HEK293 (cell line): ENCODE data around the gene DDX31.

ENCODE experiments used
- CTCF ChIA-PET: fragments of 350-600 bp; formaldehyde crosslinking; extraction: SDS; loops from one replicate; lab custom pipeline; 2021; ENCODE audit warnings: antibody characterized with exemption; lab: Yijun Ruan, JAX
- POLR2A ChIA-PET: fragments of 300-600 bp; formaldehyde crosslinking; extraction: SDS; loops from one replicate; lab custom pipeline; 2020; ENCODE audit warnings: antibody characterized with exemption, inconsistent platforms; lab: Yijun Ruan, JAX
- H3K27ac ChIP-seq: fragments of 200-500 bp; sonication (Bioruptor generic); 2 replicates; pipeline ENCODE4 v1.5.1; 2014; ENCODE audit warnings: low read depth, low read length, control low read depth, inconsistent platforms; ENCODE audit errors: extremely low read depth
- H3K36me3 ChIP-seq, 2 experiments: fragments of 200-500 bp in 1 of 2; sonication (Bioruptor generic) in 1 of 2; 1 replicate in 1 of 2; 2 replicates in 1 of 2; pipeline ENCODE4 v1.5.1; 2014 to 2017; ENCODE audit warnings: inconsistent platforms in 2 of 2, low read length in 2 of 2; ENCODE audit not compliant: control insufficient read depth in 2 of 2, insufficient read depth in 1 of 2
- H3K4me1 ChIP-seq: fragments of 200-500 bp; sonication (Bioruptor generic); 2 replicates; pipeline ENCODE4 v1.5.1; 2014; ENCODE audit warnings: mild to moderate bottlenecking, low read length, inconsistent platforms; ENCODE audit not compliant: control insufficient read depth, insufficient read depth
- H3K4me3 ChIP-seq: 2 replicates; pipeline ENCODE4 v1.5.1; 2011; ENCODE audit warnings: low read depth, mild to moderate bottlenecking, control low read depth, low read length, moderate library complexity
- H3K9me3 ChIP-seq: fragments of 200-500 bp; sonication (Bioruptor generic); 2 replicates; pipeline ENCODE4 v1.5.1; 2014; ENCODE audit warnings: low read depth, low read length, inconsistent platforms; ENCODE audit not compliant: control insufficient read depth, insufficient read depth
- BCL11B ChIP-seq: fragments of 450-650 bp; formaldehyde crosslinking; IDR thresholded peaks from 2 replicates; pipeline ENCODE4 v1.5.1; 2016; ENCODE audit warnings: low read depth, missing biosample characterization, missing genetic modification characterization
- FEZF1 ChIP-seq: fragments of 450-650 bp; formaldehyde crosslinking; IDR thresholded peaks from 2 replicates; pipeline ENCODE4 v1.5.1; 2016; ENCODE audit warnings: missing biosample characterization, missing genetic modification characterization
- OSR2 ChIP-seq: fragments of 450-650 bp; formaldehyde crosslinking; IDR thresholded peaks from 2 replicates; pipeline ENCODE4 v1.5.1; 2016; ENCODE audit warnings: missing biosample characterization, missing genetic modification characterization
- ZBTB1 ChIP-seq: fragments of 450-650 bp; formaldehyde crosslinking; IDR thresholded peaks from 2 replicates; pipeline ENCODE4 v1.5.1; 2016; ENCODE audit warnings: missing biosample characterization, missing genetic modification characterization
- ZBTB7A ChIP-seq: fragments of 450-650 bp; formaldehyde crosslinking; IDR thresholded peaks from 2 replicates; pipeline ENCODE4 v1.5.1; 2016; ENCODE audit warnings: low read depth, missing biosample characterization, missing genetic modification characterization
- ZNF138 ChIP-seq: fragments of 450-650 bp; formaldehyde crosslinking; IDR thresholded peaks from 2 replicates; pipeline ENCODE4 v1.5.1; 2016; ENCODE audit warnings: missing biosample characterization, missing genetic modification characterization, borderline replicate concordance
- ZNF16 ChIP-seq: fragments of 450-650 bp; formaldehyde crosslinking; IDR thresholded peaks from 2 replicates; pipeline ENCODE4 v1.5.1; 2016; ENCODE audit warnings: low read depth, missing biosample characterization, missing genetic modification characterization
- ZNF175 ChIP-seq: fragments of 450-650 bp; formaldehyde crosslinking; IDR thresholded peaks from 2 replicates; pipeline ENCODE4 v1.5.1; 2016; ENCODE audit warnings: missing biosample characterization, missing genetic modification characterization
- ZNF350 ChIP-seq: fragments of 450-650 bp; formaldehyde crosslinking; IDR thresholded peaks from 2 replicates; pipeline ENCODE4 v1.5.0; 2017; ENCODE audit warnings: missing biosample characterization, mild to moderate bottlenecking, missing genetic modification characterization
- ZNF558 ChIP-seq: fragments of 450-650 bp; formaldehyde crosslinking; IDR thresholded peaks from 2 replicates; pipeline ENCODE4 v1.5.1; 2016; ENCODE audit warnings: missing biosample characterization, missing genetic modification characterization
- ZNF76 ChIP-seq: fragments of 450-650 bp; formaldehyde crosslinking; IDR thresholded peaks from 2 replicates; pipeline ENCODE4; 2016; ENCODE audit warnings: low read depth, missing biosample characterization, missing genetic modification characterization, borderline replicate concordance
- ZNF792 ChIP-seq: fragments of 450-650 bp; formaldehyde crosslinking; IDR thresholded peaks from 2 replicates; pipeline ENCODE4 v1.5.1; 2016; ENCODE audit warnings: missing biosample characterization, missing genetic modification characterization
- TF ChIP-seq, protein P1 (sequence below): fragments of 450-650 bp; formaldehyde crosslinking; IDR thresholded peaks from 2 replicates; pipeline ENCODE4 v1.5.1; 2016; ENCODE audit warnings: missing biosample characterization, missing genetic modification characterization
- TF ChIP-seq, protein P2 (sequence below): fragments of 450-650 bp; formaldehyde crosslinking; IDR thresholded peaks from 2 replicates; pipeline ENCODE4 v1.5.1; 2016; ENCODE audit warnings: missing biosample characterization, missing genetic modification characterization
- TF ChIP-seq, protein P3 (sequence below): fragments of 450-650 bp; formaldehyde crosslinking; IDR thresholded peaks from 2 replicates; pipeline ENCODE4 v1.5.1; 2016; ENCODE audit warnings: missing biosample characterization, missing genetic modification characterization
- TF ChIP-seq, protein P4 (sequence below): fragments of 450-650 bp; formaldehyde crosslinking; IDR thresholded peaks from 2 replicates; pipeline ENCODE4 v1.5.1; 2017; ENCODE audit warnings: missing biosample characterization, missing genetic modification characterization

Gene DDX31

DNA sequence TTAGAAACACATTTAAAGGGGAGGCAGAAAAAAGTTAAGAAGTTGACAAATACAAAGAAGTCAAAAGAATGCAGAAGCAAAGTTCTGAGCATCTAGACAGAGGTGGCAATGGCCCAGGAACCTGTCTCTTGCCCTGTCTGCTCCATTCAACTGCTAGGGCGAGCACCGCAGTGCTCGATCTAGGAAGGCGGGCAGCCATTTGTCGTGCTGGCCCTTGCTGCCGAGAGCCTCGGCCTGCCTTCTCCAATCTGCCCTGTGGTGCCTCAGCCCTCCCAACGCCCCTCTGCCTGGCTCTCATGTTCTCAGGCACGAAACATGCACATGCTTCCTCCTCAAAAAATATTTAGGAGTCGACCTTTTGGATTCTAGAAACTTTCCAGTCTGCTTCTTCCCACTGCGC, 42.2 kb downstream of the DDX31 start:
- TF ChIP-seq, protein P1, sequence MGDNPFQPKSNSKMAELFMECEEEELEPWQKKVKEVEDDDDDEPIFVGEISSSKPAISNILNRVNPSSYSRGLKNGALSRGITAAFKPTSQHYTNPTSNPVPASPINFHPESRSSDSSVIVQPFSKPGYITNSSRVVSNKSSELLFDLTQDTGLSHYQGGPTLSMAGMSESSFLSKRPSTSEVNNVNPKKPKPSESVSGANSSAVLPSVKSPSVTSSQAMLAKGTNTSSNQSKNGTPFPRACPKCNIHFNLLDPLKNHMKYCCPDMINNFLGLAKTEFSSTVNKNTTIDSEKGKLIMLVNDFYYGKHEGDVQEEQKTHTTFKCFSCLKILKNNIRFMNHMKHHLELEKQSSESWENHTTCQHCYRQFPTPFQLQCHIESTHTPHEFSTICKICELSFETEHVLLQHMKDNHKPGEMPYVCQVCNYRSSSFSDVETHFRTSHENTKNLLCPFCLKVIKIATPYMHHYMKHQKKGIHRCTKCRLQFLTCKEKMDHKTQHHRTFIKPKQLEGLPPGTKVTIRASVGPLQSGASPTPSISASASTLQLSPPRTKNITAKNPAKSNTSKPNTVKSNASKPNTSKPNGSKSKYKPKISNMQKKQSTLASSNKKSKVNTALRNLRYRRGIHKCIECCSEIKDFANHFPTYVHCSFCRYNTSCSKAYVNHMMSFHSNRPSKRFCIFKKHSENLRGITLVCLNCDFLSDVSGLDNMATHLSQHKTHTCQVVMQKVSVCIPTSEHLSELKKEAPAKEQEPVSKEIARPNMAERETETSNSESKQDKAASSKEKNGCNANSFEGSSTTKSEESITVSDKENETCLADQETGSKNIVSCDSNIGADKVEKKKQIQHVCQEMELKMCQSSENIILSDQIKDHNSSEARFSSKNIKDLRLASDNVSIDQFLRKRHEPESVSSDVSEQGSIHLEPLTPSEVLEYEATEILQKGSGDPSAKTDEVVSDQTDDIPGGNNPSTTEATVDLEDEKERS (tag by site-specific recombination), result no peak
- Histone ChIP-seq H3K36me3 (peaks cover 3 to 66% of the 10 kb centered on the region in 2 experiments; a peak in 2 of 3 replicates), H3K4me1 (no peaks in the 10 kb centered on the region), H3K4me3 (no peak overlapping the region), H3K9me3 (no peaks in the 10 kb centered on the region), H3K27ac (no peak overlapping the region)
- ChIA-PET CTCF (no interaction called here), POLR2A (no interaction called here)

DNA sequence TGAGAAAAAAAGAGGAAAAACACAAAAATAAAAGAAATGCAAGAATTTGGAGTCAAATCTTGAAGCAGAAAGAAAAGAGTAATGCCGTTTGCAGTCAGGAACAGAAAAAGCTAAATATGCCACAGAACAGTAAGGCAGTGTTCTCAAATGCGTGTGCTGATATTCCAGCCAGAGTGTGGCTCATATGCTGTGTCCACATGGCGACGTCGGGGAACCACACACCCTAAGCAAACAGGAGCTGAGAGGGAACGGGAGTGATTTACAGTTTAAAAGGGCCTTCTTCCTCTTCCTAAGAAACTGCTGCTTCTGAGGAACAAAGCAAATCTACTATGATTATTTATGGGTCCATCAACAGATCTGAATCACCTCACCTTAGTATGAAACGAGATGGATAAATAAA, 42.7 kb downstream of the DDX31 start:
- CTCF ChIA-PET, result no interaction called here
- TF ChIP-seq ZNF350, result no peak
- TF ChIP-seq, protein P2, sequence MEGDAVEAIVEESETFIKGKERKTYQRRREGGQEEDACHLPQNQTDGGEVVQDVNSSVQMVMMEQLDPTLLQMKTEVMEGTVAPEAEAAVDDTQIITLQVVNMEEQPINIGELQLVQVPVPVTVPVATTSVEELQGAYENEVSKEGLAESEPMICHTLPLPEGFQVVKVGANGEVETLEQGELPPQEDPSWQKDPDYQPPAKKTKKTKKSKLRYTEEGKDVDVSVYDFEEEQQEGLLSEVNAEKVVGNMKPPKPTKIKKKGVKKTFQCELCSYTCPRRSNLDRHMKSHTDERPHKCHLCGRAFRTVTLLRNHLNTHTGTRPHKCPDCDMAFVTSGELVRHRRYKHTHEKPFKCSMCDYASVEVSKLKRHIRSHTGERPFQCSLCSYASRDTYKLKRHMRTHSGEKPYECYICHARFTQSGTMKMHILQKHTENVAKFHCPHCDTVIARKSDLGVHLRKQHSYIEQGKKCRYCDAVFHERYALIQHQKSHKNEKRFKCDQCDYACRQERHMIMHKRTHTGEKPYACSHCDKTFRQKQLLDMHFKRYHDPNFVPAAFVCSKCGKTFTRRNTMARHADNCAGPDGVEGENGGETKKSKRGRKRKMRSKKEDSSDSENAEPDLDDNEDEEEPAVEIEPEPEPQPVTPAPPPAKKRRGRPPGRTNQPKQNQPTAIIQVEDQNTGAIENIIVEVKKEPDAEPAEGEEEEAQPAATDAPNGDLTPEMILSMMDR, result no peak
- no peak for TF ChIP-seq ZNF138 (tag by site-specific recombination)
- TF ChIP-seq, protein P3, sequence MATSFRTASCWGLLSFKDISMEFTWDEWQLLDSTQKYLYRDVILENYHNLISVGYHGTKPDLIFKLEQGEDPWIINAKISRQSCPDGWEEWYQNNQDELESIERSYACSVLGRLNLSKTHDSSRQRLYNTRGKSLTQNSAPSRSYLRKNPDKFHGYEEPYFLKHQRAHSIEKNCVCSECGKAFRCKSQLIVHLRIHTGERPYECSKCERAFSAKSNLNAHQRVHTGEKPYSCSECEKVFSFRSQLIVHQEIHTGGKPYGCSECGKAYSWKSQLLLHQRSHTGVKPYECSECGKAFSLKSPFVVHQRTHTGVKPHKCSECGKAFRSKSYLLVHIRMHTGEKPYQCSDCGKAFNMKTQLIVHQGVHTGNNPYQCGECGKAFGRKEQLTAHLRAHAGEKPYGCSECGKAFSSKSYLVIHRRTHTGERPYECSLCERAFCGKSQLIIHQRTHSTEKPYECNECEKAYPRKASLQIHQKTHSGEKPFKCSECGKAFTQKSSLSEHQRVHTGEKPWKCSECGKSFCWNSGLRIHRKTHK (tag by site-specific recombination), result no peak
- no peak for TF ChIP-seq ZNF558 (tag by site-specific recombination)
- no peak for TF ChIP-seq OSR2
- TF ChIP-seq ZNF76, result no peak
- TF ChIP-seq ZNF16 (tag by site-specific recombination), result no peak
- no peak for TF ChIP-seq ZNF792 (tag by site-specific recombination)
- no peak for TF ChIP-seq FEZF1 (tag by site-specific recombination)
- TF ChIP-seq ZBTB7A (tag by site-specific recombination), result no peak
- TF ChIP-seq, protein P4, sequence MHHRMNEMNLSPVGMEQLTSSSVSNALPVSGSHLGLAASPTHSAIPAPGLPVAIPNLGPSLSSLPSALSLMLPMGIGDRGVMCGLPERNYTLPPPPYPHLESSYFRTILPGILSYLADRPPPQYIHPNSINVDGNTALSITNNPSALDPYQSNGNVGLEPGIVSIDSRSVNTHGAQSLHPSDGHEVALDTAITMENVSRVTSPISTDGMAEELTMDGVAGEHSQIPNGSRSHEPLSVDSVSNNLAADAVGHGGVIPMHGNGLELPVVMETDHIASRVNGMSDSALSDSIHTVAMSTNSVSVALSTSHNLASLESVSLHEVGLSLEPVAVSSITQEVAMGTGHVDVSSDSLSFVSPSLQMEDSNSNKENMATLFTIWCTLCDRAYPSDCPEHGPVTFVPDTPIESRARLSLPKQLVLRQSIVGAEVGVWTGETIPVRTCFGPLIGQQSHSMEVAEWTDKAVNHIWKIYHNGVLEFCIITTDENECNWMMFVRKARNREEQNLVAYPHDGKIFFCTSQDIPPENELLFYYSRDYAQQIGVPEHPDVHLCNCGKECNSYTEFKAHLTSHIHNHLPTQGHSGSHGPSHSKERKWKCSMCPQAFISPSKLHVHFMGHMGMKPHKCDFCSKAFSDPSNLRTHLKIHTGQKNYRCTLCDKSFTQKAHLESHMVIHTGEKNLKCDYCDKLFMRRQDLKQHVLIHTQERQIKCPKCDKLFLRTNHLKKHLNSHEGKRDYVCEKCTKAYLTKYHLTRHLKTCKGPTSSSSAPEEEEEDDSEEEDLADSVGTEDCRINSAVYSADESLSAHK (tag by site-specific recombination), result no peak
- no peak for TF ChIP-seq BCL11B (tag by site-specific recombination)
- TF ChIP-seq ZNF175 (tag by site-specific recombination), result no peak
- TF ChIP-seq ZBTB1 (tag by site-specific recombination), result no peak
- TF ChIP-seq, all 188 proteins: peak for 0
- Histone ChIP-seq H3K27ac (no peak overlapping the region), H3K4me3 (no peak overlapping the region), H3K4me1 (no peaks in the 10 kb centered on the region), H3K36me3 (peaks cover 3 to 69% of the 10 kb centered on the region in 2 experiments; a peak in 2 of 3 replicates), H3K9me3 (no peaks in the 10 kb centered on the region)
- POLR2A ChIA-PET, result no interaction called here
